GM18907 (cell line): Measurements from ENCODE around the gene TBRG4.
"Not testable (repeated sequence)": the region's sequence is repeated elsewhere in the genome, so short reads cannot be mapped to it uniquely, and the experiment has no call there.

Experiments used
- ATAC-seq: cut with Tn5 transposase; IDR thresholded peaks from one replicate; pipeline ENCODE4 v1.9.1; 2021; ENCODE audit warnings: mild to moderate bottlenecking, moderate library complexity; ENCODE audit not compliant: unreplicated experiment

The TBRG4 gene

DNA sequence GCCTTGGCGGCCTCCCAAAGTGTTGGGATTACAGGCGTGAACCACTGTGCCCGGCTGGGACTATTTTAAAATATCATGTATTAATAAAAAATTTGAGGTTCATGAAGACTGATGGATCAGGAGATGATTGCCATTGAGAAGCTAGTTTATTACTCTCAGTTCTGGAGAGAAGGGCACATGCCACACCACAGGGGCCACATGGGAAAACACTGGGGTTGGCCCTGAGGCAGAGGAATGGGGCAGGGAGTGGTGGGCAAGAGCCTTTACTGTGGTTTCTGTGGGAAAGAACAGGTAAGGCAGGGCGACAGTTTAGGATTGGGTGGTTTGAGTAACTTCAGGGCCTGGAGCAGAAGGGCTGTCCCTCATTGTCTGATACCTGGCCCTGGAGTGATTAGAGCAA lies 6.8 kb upstream of the TBRG4 start:
- no peak for ATAC-seq

GRCh38 chr7:45117582-45117981 lies 6.1 kb upstream of the TBRG4 start:
- ATAC-seq: no peak

DNA sequence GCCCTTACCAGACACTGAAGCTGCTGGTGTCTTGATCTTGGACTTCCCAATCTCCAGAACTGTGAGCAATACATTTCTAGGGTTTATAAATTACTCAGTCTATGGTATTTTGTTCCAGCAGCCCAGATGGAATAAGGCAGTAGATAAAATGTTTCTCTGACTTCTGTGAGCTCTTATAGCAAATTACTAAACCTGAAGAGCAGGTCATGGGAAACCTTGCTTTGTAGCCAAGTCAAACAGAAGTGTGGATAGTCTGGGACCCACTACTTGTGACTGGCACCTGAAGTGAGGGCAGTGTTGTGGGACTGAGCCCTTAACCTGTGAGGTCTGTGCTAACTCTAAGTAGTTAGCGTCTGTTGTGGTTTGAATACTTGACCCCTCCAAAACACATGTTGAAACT lies 4.6 kb upstream of the TBRG4 start:
- ATAC-seq: no peak

DNA sequence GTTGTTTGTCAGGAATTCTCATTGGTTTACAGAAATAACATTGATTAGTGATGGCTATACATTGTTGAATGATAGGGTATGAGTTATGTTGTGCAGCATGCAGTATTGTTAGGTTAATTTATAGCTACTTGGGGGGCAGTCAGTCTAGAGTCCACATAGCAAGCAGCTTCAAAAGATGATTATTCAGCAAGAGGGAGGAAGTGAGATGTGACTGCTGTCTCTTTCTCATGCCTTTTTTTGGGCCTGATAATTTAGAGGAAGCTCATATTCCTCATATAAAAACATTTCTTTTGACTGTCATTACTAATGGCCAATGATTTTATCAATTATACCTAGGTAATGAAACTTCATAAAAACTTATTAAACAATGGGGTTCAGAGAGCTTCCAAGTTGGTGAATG lies 3.4 kb upstream of the TBRG4 start:
- ATAC-seq: no peak

GRCh38 chr7:45114257-45114656 lies 2.8 kb upstream of the TBRG4 start:
- not testable (repeated sequence) for ATAC-seq

DNA sequence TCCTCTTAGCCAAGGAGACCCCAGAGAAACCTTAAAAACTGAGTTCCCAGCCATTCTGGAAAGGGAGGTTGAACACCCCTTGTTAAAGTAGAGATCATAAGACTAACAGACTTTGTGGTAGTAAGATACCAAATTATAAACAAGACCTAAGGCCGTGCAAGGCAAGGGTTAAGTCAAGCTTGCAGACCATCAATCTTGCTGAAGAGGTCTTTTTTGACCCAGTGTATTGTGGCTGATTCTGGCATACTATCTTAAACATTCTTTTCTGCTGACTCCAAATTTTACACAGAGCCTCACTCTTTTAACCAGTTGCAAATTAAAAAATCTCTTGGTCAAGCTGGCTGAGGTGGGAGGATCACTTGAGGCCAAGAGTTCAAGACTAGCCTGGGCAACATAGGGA lies 1.2 kb upstream of the TBRG4 start:
- ATAC-seq: no peak

- no peak for ATAC-seq
These were observed 2.6 kb downstream of the TBRG4 start for GRCh38 chr7:45108863-45109262.

DNA sequence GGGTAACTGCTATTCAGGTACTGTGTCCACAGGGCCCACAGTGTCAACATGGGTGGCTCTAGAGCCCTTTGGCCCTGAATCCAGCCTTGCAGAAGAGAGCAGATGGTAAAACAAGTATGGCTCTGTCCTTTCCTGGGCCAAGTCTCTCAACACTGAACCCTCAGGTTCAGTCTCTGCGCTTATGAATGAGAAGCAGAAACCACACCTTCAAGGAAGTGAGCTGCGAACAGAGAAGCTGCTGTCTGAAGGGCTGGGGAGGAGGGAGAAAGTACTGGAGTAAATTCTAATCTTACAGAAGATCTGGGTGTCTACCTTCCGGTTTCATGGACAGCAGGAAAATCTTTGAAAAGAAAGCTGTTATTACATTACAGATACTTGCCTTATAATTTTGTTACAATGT lies 4.1 kb downstream of the TBRG4 start:
- ATAC-seq: no peak

- no peak for ATAC-seq
These were observed 4.7 kb downstream of the TBRG4 start for GRCh38 chr7:45106820-45107219.

DNA sequence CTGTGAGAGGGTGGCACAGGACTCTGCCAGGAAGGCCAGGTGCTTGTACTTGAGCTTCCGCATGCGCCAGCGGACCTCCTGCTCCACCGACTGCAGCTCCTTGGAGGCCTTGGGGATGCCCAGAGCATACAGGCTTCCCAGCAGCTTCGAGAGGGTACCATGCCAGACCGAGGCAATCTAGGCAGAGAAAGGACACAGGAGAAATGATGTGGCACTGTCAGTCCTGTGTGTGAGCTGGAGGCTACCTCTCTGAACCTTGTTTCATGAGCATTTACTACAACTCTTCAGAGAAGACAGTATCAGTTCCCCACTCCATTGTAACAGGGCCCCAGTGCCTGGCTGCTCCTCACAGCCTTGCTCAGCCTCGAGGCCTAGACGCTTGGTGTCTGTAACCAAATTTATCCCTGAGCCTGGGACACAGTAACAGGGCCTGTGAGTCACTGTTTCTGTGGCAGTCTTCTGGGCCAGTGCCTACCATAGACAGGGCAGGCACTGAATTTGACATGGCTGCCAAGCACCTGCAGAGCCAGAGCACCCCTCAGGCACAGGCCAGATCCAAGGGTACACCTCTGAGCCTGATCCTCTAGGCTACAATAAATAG lies 5.8 kb downstream of the TBRG4 start:
- no peak for ATAC-seq

DNA sequence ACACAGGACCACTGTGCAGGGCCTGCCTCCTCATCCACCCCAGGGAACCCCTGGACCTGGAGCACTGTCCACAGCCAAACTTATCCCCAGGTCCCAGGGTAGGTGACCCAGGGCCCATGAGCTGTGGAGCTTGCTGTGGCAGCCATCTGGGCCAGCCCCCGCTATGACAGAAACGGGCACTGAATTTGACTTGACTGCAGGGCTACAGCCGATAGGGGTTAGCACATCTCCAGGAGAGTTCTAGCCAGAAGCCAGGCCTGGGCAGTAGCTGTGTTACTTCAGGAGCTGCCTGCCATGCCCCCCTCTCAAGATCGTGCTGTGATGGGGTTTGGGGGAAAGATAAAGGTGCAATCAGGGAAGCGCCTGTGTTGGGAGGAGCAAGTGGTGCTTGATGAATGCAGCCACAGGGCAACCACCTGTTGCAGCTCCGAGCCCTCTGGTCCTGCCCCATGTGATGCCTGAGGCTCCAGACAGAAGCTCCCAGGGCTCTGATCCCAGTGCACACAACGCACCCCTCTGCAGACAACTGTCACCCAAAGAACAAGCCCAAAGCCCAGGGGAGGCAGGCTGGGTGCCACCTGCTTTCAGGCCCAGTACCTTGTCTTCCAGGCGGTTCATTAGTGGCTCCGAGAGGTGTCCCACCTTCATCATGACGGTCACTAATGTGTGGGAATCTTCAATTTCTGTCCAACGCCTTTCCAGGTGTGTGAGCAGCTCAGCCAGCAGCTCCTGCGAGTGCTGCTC lies 6.5 kb downstream of the TBRG4 start:
- no peak for ATAC-seq

DNA sequence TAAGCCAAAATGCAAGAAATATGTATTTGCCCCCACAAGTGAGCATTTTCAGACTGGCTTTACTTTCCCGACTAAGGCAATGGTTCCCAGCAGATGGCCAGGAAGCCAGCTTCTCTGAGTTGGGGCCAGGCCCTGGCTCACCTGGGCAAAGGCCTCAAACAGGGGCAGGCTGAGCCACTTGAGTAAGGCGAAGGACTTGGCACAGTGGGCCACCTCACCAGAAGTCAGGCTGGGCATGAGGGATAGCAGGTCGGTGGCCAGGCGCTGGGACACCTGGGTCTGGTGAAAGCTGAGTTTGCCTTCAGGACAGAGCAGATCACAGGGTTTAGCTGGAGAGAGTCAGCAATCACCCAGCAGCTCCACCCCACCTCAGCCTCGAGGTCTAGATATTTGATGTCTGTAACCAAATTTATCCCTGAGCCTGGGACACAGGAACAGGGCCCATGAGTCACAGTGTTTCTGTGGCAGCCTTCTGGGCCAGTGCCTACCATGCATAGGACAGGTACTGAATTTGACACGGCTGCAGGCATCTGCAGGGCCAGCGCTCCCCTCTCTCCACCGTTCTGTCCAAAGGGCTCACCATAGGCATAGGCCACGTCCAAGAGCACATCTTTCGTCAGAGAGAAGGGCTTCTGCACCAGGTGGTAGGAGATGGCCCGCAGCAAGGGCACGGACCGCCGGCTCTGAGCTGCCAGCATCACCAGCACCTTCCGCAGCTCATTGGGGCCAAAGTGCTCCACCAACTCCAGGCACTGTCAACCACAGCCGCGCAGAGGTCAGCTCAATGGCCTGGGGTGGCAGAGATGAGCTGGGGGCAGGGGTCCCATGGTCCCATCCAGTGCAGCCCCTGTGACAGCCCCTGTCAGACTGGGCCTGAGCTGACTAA lies 7.3 kb downstream of the TBRG4 start:
- ATAC-seq: no peak

GRCh38 chr7:45102785-45103712 lies 8.4 kb downstream of the TBRG4 start:
- no peak for ATAC-seq

DNA sequence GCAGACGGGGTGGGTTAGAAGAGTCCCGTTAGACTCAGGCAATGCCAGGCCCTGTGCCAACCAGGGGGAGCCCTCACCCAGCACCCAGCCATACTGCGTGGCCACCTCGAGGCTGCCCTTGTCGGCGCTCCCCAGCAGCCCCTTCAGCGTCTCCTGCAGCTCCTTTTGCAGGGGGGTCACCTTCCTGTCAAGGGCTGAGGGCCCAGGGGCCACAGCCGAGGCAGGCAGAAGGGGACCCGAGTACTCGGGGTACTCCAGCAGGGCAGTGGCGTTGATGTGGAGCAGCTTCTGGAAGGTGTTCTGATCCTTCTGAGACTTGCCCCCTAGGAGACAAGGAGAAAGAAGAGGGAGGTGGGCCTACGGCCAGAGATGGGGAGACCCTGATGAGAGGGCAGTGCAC lies 9.7 kb downstream of the TBRG4 start:
- no peak for ATAC-seq

GRCh38 chr7:45100761-45101480 lies 10.6 kb downstream of the TBRG4 start:
- ATAC-seq: no peak

GRCh38 chr7:45099891-45100760 lies 11.4 kb downstream of the TBRG4 start:
- no peak for ATAC-seq

DNA sequence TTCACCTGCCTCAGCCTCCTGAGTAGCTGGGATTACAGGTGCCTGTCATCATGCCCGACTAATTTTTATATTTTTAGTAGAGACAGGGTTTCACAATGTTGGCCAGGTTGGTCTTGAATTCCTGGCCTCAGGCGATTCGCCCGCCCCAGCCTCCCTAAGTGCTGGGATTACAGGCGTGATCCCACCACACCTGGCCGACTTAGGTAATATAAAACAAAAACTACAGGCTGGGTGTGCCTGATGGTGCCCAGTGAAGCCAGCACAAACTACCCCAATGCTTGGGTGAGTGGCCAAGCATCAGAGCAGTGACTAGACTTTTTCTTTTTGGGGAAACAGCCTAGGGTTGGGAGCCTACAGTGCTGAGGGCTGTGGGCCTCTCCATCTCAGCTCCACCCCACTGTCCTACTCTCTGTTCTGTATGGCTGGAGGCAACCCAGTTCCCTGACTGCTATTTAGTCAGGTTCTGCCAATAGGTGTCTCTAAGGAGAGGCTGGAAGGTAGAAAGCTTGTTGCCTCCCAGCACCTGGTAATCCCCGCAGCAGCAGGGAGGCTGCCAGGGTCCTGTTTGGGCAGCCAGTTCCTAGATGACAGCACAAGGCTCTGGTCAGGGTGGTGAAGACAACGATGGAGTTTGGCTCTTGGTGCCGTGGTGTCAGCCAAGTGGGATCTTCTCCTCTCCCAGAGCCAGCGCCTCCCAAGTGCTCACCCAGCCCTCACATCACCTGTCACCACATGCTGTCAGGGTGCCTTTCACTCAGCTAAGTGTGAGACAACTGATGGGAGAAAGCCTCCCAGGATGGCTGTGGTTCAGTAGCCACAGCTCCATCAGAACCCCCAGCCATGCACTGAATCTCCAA lies 12.3 kb downstream of the TBRG4 start:
- no peak for ATAC-seq

GRCh38 chr7:45092931-45093235 lies 18.6 kb downstream of the TBRG4 start:
- ATAC-seq: no peak
